ENCODE results near the gene SIGLEC6.

The SIGLEC6 gene

GRCh38 chr19:51548891-51549305 lies 17.4 kb upstream of the SIGLEC6 start:
- FAIRE-seq (no peak), DNase-seq (ENCODE audit: low spot score) (no peak)

- FAIRE-seq (no peak), DNase-seq (ENCODE audit: low spot score) (no peak)
Measured at GRCh38 chr19:51548213-51548651, 16.8 kb upstream of the SIGLEC6 start.

- DNase-seq (ENCODE audit: low spot score) (no peak), FAIRE-seq (no peak)
Measured at GRCh38 chr19:51547397-51548212, 16.1 kb upstream of the SIGLEC6 start.

GRCh38 chr19:51546650-51547396 lies 15.4 kb upstream of the SIGLEC6 start:
- no peak for FAIRE-seq
- no peak for DNase-seq (ENCODE audit: low spot score)

GRCh38 chr19:51546107-51546649 lies 14.7 kb upstream of the SIGLEC6 start:
- no peak for DNase-seq (ENCODE audit: low spot score)

GRCh38 chr19:51544038-51544437 lies 12.6 kb upstream of the SIGLEC6 start:
- FAIRE-seq: no peak
- DNase-seq (ENCODE audit: low spot score): no peak

More at GRCh38 chr19:51546107-51546649, 14.7 kb upstream of the SIGLEC6 start:
- no peak for FAIRE-seq

- FAIRE-seq (no peak), DNase-seq (ENCODE audit: low spot score) (no peak)
Measured at GRCh38 chr19:51542699-51543098, 11.2 kb upstream of the SIGLEC6 start.

GRCh38 chr19:51541458-51542357 lies 10.2 kb upstream of the SIGLEC6 start:
- DNase-seq (ENCODE audit: low spot score) (no peak), FAIRE-seq (no peak)

GRCh38 chr19:51539821-51540366 lies 8.4 kb upstream of the SIGLEC6 start:
- no peak for FAIRE-seq
- no peak for DNase-seq (ENCODE audit: low spot score)

- FAIRE-seq (no peak), DNase-seq (ENCODE audit: low spot score) (no peak)
Measured at GRCh38 chr19:51535535-51535934, 4.1 kb upstream of the SIGLEC6 start.

GRCh38 chr19:51530616-51531015 lies 854 bp downstream of the SIGLEC6 start:
- FAIRE-seq (no peak), DNase-seq (ENCODE audit: low spot score) (no peak)

- DNase-seq (ENCODE audit: low spot score): no peak
- no peak for FAIRE-seq
Measured at GRCh38 chr19:51529301-51529700, 2.2 kb downstream of the SIGLEC6 start.

GRCh38 chr19:51525651-51526050 lies 5.8 kb downstream of the SIGLEC6 start:
- DNase-seq (ENCODE audit: low spot score): no peak
- FAIRE-seq: no peak

GRCh38 chr19:51524666-51525264 lies 6.7 kb downstream of the SIGLEC6 start:
- FAIRE-seq: no peak
- no peak for DNase-seq (ENCODE audit: low spot score)

- no peak for DNase-seq (ENCODE audit: low spot score)
- FAIRE-seq: no peak
Measured at GRCh38 chr19:51521781-51522180, 9.7 kb downstream of the SIGLEC6 start.

- FAIRE-seq: no peak
Measured at GRCh38 chr19:51521357-51521756, 10.1 kb downstream of the SIGLEC6 start.

GRCh38 chr19:51520728-51521127 lies 10.7 kb downstream of the SIGLEC6 start:
- FAIRE-seq: no peak
- no peak for DNase-seq (ENCODE audit: low spot score)

More at GRCh38 chr19:51521357-51521756, 10.1 kb downstream of the SIGLEC6 start:
- DNase-seq (ENCODE audit: low spot score): no peak

- FAIRE-seq (no peak), DNase-seq (ENCODE audit: low spot score) (peak; percentile 61)
Measured at GRCh38 chr19:51514866-51515481, 16.5 kb downstream of the SIGLEC6 start.

GRCh38 chr19:51513968-51514367 lies 17.5 kb downstream of the SIGLEC6 start:
- FAIRE-seq (no peak), DNase-seq (ENCODE audit: low spot score) (no peak)

GRCh38 chr19:51511353-51511752 lies 20.1 kb downstream of the SIGLEC6 start:
- FAIRE-seq (no peak), DNase-seq (ENCODE audit: low spot score) (no peak)

All from urothelium cell line (cell line).